ENCODE data around the gene CACNA1E.

- TF ChIP-seq EZH2 (IDR thresholded peaks at IDR 0.05; ENCODE audit: borderline replicate concordance, insufficient read depth, low read depth, low read length, poor library complexity, severe bottlenecking) (no peak), CTCF (IDR thresholded peaks at IDR 0.05) (no peak)
Observed at GRCh38 chr1:181568736-181569135, 85.4 kb downstream of the CACNA1E start.
